Middle frontal gyrus (tissue), 1 donor: ENCODE data around the gene SLC6A13.
"Not testable (repeated sequence)": the region's sequence is repeated elsewhere in the genome, so short reads cannot be mapped to it uniquely, and the experiment has no call there.

Experiments
- DNase-seq: peaks from one replicate; pipeline ENCODE4 v3.0.0-alpha.2; 2015; ENCODE audit warnings: low spot score; ENCODE audit errors: extremely low spot score

The SLC6A13 gene

GRCh38 chr12:201361-201760, 61.3 kb downstream of the SLC6A13 start:
- DNase-seq, result no peak

GRCh38 chr12:198705-199104, 63.9 kb downstream of the SLC6A13 start:
- DNase-seq, result no peak

- no peak for DNase-seq
These were observed 64.5 kb downstream of the SLC6A13 start for GRCh38 chr12:197911-198695.

GRCh38 chr12:197347-197746, 65.3 kb downstream of the SLC6A13 start:
- DNase-seq, result no peak

DNA sequence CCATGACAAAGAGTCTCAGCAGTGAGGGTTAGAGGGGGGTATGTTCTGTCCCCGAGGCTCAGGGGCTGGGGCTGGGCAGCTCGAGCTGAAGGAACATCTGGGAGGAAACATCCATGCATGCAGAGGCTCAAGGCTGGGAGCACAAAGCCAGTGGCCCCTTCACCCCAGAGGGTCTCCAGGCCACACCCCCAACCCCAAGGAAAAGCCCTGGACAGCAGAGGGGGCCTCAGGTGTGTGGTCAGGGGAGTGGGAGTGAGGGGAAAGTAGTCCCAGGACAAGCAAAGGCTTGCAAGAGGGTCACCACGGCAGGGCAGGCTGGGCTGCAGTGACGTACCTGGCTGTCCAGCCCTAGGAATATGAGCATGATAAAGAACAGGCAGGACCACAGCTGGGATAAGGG, 66.2 kb downstream of the SLC6A13 start:
- DNase-seq, result no peak

- DNase-seq, result no peak
These were observed 66.7 kb downstream of the SLC6A13 start for GRCh38 chr12:195951-196350.

DNA sequence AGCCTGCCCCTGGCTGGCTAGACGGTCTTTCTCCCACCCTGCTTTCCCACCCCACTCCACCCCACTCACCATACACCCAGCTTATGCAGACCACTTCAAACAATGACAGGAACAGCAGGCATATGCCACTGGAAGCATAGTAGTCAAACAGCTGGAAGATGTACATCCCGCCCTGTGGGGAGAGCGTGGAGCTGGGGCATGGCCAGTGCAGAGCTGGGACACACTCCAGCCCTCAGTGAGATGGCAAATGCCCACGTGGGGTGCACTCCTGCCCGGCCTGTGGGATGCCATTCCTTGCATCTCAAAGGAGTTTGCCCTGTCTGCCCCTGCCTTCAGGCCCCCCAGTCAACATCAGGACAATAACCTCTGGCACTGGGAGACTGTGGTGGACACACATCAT, 67.5 kb downstream of the SLC6A13 start:
- DNase-seq, result no peak

DNA sequence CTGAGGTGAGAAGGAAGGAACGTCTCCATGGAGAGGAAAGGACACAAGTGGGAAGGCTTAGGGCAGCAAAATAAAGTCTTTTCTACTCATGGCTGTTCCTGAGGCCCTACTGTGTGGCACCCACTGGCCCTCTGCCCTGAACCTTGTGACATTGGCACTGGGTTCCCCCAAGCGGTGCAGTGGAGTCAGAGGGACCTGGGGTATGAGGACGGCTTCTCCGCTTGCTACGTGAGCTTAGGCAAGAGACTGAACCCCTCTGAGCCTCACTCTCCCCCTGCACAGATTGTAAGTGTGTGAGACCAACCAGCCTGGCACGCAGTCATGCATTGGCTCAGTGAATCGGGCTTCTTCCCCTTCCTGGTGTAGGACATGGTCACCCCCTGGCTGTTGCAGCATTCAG, 68.4 kb downstream of the SLC6A13 start:
- no peak for DNase-seq

- DNase-seq, result no peak
These were observed 69.4 kb downstream of the SLC6A13 start for GRCh38 chr12:193261-193660.

- DNase-seq, result no peak
These were observed 71.1 kb downstream of the SLC6A13 start for GRCh38 chr12:191541-191940.

DNA sequence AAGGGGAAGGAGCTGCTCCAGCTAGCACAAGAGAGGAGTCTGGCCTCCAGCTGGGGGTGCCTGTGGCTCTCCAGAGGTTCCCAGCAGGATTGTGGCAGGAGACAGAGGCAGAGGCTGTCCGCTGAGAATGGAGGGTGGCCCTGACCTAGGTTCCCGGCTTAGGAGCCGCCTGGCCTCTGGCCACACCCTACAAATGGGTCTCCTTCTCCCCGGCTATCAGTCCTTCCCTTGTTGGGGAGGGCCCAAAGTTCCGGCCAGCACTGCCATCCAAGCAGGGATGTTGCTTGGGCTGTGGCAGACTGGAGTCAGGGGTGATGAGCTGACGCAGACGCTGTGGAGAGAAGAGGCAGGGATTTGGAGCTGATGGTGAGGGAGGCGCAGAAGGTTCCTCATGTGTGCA, 71.8 kb downstream of the SLC6A13 start:
- DNase-seq, result no peak

DNA sequence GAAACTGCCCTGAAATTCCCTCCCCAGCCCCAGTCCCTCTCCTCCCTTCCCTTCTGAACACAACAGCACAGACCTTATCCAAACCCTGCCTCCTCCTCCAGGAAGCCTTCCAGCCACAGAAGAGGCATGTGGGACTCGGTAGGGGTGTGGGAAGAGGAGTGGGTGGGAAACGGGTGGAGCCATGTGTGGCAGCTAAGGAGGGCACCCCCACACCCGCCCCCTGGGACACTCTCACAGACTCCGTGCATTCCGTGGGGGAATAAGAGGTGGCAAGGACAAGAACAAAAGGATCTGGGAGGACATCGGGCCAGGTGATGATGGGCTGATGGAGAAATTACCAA, 73.0 kb downstream of the SLC6A13 start:
- DNase-seq, result no peak

- peak; percentile 52 for DNase-seq
These were observed 73.6 kb downstream of the SLC6A13 start for GRCh38 chr12:188910-189621.

- not testable (repeated sequence) for DNase-seq
These were observed 74.4 kb downstream of the SLC6A13 start for GRCh38 chr12:187986-188909.

DNA sequence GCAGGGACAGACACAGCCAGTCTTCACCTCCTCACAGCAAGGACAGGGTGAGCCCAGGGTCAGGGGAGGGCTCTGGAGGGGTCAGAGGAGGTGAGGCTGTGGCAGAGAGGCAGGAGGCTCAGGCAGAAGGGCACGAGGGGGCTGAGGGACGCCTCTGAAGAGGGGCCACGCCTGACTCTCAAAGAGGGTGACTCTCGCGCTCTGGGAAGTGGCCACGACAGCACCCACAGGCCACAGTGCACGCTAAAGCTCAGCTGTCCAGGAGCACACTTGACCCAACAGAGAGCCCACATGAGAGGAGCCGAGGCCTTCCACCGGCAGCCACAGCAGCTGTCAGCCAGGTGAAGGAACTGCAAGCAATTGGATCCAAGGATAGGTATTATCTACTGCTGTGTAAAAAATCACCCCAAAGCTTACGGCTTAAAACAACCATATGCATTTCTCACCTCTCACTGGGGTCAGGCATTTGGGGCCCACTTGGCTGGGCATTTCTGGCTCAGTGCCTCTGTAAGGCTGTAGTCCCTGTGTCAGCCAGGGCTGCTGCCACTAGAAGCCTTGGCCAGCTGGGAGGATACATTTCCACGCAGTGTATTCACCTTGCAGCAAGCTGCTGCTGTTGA, 76.5 kb downstream of the SLC6A13 start:
- DNase-seq, result no peak

DNA sequence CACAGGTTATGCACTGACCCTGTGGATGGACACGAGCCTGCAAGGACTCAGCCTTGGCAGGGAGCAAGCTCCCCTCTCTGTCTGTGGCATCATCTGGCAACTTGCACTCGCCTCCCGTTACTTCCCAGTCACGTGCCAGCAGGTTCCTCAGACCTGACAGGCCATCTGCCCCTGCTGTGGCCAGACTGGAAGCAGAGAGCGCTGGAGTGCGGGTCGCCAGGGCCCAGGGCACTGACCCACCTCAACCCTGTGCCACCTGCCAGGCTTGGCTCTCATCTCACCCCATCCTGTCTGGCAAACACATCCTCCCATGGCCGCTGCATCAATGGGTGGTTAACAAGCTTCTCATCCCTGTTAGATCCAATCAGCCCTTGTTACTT, 77.1 kb downstream of the SLC6A13 start:
- DNase-seq, result no peak

DNA sequence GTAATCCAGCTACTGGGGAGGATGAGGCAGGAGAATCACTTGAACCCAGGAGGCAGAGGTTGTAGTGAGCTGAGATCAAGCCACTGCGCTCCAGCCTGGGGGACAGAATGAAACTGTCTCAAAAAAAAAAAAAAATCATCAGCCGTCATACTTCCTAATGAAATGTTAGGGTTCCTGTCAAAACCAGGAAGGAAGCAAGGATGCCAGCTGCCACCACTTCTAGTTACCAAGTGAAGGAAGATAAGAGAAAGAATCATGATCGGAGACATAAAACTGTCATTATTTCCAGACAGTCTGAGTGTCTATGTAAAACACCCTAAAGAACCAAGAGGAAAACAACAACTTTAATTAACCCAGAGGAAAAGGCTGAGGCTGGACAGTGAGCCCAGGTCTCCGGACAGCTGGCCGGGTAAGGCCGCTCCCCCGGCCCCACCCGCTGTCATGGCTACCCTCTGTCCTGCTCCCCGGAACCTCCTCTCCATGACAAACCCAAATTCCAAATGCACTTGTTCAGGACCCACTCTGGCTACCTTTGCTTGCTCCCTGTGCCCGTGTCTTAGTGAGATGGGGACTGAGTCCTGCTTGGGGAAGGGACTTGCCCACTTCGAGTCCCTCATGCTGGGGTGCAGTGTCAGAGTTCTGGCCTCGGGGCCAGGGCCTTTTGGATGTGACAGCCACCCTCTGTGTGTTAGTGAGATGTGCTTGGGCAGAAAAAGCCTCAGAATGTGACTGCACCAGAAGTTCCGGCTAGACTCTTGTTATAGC, 77.6 kb downstream of the SLC6A13 start:
- no peak for DNase-seq

DNA sequence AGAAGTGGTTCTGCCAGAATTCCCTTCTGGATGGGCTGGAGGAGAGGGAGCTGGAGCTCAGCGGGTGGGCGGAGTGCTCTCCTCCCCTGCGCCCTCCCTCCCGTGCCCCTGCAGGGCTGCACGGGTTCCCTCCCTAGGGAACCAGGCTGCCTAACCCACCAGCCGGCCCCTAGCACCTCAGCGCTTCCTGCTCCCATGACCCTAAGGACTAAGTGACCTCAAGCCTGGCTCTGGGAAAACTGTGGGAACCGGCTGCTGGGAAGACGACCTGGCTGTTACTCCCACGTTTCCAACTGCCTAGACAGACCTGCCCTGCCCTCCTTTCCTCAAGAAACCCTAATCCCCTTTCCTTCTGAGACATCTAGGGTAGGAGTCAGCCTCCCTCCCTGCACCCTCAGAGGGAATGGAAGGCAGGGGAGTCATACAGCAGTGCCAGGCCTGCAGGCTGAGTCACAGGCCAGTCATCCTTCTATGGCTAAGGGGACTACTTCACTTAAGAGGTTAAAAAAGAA, 80.2 kb downstream of the SLC6A13 start:
- no peak for DNase-seq

DNA sequence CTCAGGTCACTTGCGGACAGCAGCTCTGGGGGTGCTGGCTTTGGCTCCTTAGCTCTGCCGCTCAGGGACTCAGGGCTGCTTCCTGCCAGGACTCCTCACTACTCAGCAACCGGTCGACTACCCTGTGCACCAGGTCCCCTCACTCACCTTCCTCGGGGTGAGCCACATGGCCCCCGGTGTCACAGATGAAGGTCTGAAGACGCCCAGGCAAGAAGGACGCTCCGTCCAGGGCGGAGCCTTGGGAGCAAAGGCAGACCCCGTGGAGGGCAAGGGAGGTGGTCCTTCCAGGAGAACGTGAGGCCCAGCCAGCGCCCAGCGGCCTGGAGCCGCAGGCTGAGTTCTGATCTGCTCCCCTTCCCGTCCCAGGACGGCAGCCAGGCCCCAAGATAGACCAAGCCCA, 80.7 kb downstream of the SLC6A13 start:
- DNase-seq, result no peak

DNA sequence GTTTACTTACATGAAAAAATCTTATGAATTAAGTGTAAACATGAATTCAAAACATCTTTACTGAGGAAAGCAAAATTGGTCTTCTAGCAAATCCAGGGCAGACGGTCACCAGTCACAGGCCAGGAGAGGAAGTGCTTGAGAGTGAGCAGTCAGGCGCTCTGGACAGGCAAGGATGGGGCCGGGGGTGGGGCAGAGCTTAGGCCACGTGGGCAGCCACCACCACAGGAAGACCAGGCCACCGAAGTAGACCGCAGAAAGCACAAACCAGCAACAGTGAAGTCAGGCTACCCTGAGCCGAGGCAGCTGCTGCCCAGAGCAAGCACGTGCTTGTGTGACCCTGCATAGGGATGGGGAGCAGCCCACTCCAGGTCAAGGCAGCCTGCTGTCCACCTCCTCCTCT, 82.2 kb downstream of the SLC6A13 start:
- DNase-seq, result no peak

DNA sequence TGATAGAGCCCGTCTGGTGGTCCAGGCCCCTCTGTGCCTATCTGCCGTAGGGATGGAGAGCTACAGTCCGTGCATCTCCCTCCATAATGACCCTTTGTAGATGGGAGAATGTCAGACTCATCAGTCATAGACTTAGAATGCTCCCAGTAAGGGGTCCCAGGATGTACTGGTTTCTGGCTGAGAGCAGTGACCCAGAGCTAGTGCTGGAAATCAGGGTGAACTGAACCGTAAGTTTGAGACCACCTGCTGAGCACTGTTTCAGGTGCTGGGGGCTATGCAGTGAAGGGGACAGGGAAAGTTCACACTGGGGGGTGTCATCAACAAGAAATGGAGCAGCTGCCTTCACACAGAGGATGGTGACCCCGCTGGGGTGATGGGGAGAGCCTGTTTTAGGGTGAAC, 82.8 kb downstream of the SLC6A13 start:
- no peak for DNase-seq
